NCI-H510A (cell line): ENCODE measurements around the gene CUX1.
"Not testable (repeated sequence)": the region's sequence is repeated elsewhere in the genome, so short reads cannot be mapped to it uniquely, and the experiment has no call there.

ENCODE experiments used
- DNase-seq: peaks from one replicate; lab custom pipeline; 2025; lab: John Stamatoyannopoulos, UW

Gene CUX1

GRCh38 chr7:101792682-101793071 is 24.7 kb upstream of the CUX1 start:
- DNase-seq = not testable (repeated sequence)

- no peak for DNase-seq
Measured at GRCh38 chr7:101795461-101795860, 22.0 kb upstream of the CUX1 start.

- not testable (repeated sequence) for DNase-seq
Measured at GRCh38 chr7:101798173-101798572, 19.3 kb upstream of the CUX1 start.

- no peak for DNase-seq
Measured at GRCh38 chr7:101803203-101804087, 14.0 kb upstream of the CUX1 start.

- no peak for DNase-seq
Measured at GRCh38 chr7:101804088-101804963, 13.1 kb upstream of the CUX1 start.

GRCh38 chr7:101804967-101805366 is 12.5 kb upstream of the CUX1 start:
- DNase-seq = no peak

- no peak for DNase-seq
Measured at GRCh38 chr7:101812595-101812994, 4.8 kb upstream of the CUX1 start.

GRCh38 chr7:101813402-101814019 is 3.9 kb upstream of the CUX1 start:
- no peak for DNase-seq

- no peak for DNase-seq
Measured at GRCh38 chr7:101814081-101814990, 3.1 kb upstream of the CUX1 start.

- DNase-seq = peak; percentile 27
Measured at GRCh38 chr7:101814991-101815825, 2.2 kb upstream of the CUX1 start.

GRCh38 chr7:101815826-101816594 is 1.4 kb upstream of the CUX1 start:
- DNase-seq = peak; percentile 53

GRCh38 chr7:101816595-101817470 is 593 bp upstream of the CUX1 start:
- no peak for DNase-seq

- no peak for DNase-seq
Measured at GRCh38 chr7:101818287-101819071, 1.1 kb downstream of the CUX1 start.

- DNase-seq = no peak
Measured at GRCh38 chr7:101819183-101819582, 1.8 kb downstream of the CUX1 start.

- DNase-seq = no peak
Measured at GRCh38 chr7:101819913-101820522, 2.6 kb downstream of the CUX1 start.

- no peak for DNase-seq
Measured at GRCh38 chr7:101820703-101821102, 3.3 kb downstream of the CUX1 start.

GRCh38 chr7:101822632-101823031 is 5.2 kb downstream of the CUX1 start:
- not testable (repeated sequence) for DNase-seq
